Hippocampal formation (tissue), 2 donors: Measurements from ENCODE around the gene PRG3.
"Not testable (repeated sequence)": the region's sequence is repeated elsewhere in the genome, so short reads cannot be mapped to it uniquely, and the experiment has no call there.

ENCODE experiments used
- DNase-seq, 2 donors: peaks; one replicate each; lab custom pipeline; 2025; lab: John Stamatoyannopoulos, UW

PRG3 gene

DNA sequence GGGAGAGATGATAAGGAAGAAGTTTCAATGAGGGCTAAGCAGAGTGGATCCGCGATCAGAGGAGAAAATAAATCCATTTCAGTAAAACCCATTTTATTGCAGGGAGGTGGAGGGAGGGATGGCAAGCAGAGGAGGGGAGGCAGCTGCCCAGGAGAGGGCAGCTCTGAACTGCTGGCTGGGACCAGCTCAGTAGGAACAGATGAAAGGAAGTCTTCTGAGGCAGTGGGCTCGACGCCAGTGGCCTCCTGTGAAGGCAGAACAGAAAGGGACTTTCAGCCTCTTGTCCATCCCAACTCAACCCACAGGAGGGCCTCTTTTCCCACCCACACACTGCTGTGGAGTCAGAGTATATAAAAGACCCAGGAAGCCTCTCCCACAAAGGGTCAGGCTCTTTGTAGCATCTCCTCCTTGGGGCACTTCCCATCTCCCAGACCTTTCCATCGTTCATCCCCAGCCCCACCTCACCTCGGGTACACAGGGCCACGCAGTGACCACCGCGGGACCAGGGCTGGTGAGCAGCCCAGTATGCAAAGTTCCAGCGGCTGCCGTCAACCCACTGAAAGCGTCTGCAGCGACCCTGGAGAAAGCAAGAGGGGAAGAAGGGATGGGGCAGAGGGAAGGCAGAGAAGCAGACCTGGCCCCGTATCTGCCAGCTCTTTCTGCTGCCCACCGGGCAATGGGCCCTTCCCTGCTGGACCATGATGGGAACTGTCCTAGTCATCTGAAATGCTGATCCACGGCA, 6.5 kb upstream of the PRG3 start:
- DNase-seq: no peak

- DNase-seq: no peak
Observed at GRCh38 chr11:57386178-57386940, 5.4 kb upstream of the PRG3 start.

- no peak for DNase-seq
Observed at GRCh38 chr11:57379732-57380131, 1.2 kb downstream of the PRG3 start.

- no peak for DNase-seq
Observed at GRCh38 chr11:57378186-57378585, 2.8 kb downstream of the PRG3 start.

- no peak for DNase-seq
Observed at GRCh38 chr11:57377107-57377506, 3.8 kb downstream of the PRG3 start.

DNA sequence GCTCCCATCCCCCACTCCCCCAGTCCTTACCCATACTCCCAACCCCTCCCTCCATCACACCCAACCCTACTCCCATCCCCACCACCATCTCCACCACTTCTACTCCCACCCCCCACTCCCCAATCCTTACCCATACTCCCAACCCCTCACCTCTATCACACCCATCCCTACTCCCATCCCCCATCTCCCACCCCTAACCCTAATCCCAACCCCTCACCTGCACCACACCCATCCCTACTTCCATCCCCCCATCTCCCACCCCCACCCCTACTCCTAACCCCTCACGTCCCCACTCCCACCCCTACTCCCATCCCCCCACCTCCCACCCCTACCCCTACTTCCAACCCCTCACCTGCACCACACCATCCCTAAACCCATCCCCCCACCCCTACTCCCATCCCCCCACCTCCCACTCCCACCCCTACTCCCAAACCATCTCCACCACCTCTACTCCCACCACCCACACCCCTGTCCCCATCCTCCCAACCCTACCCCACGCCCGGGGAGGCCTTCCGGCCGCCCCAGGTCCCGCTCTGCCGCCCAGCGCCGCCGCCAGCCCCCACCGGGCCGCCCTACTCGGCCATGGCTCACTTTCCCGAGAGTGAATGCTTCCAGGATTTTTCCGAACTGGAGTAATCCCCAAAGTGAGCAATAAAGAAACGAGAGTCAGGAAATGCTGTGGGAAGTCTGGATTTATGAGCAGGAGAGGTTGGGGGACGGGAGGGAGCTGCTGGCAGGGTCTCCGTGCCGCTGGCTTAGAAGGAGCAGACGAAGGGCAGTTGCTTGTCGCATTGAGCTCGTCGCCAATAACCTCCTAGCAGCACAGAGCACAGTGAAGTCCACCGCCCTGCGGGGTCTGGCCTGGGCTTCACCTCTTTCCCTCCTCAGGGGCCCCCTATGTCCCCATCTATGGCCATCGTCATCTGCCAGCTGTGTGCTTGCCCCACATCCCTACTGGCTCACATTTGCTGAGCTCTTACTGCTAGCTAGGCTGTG, 4.6 kb downstream of the PRG3 start:
- no peak for DNase-seq

DNA sequence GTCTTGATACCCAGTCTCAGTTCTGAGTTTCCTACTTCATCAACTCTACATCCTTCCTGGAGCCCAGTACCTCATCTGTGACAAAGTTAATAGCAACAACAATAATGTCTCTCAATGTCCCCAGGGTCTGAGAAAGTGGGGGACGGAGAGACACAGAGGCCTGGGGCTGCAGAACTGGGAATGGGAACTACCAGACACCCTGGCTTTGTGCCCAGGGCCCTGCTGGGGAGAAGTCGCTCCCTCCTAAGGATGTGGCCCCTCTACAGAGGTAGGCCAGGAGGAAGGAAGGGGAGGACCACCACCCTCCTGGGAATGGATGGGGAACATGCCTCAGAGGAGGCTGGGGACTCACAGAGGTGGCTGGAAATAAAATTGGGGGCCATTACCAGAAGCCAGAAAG, 5.5 kb downstream of the PRG3 start:
- DNase-seq: no peak

DNA sequence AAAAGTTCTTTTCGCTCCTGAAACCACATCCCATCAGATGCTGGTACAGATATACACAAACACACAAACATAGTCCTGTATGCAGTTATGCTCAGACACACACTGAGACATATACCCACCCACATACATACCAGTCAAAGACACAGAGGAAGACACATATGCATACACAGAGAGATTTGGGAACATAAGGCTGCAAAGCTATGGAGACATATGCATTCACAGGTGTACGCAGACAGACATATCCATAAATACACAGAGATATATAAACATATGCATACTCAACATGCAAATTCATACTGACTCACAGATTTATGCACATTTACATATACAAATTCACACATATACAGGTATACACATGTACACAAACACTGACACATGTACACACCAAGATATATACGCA, 6.0 kb downstream of the PRG3 start:
- DNase-seq: no peak

DNA sequence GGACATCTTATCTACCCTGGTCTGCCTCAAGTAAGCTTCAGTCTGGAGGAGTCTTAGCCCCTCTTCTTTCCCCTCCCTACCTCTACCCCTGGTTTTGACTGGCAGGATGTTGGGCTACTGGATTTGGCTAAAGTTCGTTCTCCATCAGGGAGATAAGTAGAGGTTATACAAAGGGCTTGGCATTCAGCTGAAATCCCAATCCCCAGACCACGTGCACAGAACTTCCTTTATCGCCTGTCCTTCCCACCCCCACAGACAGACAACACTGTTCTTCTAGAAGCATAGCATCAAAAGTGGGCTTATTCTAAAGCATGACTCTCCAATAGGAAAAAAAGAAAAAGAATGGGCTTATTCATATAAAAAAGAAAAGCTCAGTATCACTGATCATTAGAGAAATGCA, 7.8 kb downstream of the PRG3 start:
- DNase-seq: no peak

- no peak for DNase-seq
Observed at GRCh38 chr11:57370941-57371340, 10.0 kb downstream of the PRG3 start.

- no peak for DNase-seq
Observed at GRCh38 chr11:57370251-57370650, 10.7 kb downstream of the PRG3 start.

DNA sequence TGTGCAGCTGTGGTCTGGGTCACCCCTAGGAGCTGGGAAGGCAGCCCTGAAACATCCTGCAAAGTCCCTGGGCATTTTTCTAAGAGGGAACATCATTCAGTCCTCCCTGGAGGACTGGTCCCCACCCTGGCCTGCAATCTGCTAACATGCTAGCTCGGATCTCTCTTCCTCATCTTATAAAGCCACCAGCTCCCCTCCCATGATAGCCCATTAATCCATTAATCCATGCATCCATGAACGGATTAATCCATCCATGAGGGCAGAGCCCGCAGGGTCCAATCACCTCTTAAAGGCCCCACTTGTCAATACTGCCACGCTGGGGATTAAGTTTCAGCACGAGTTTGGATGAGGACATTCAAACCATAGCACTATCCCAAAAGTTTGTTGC, 12.1 kb downstream of the PRG3 start:
- DNase-seq: no peak

GRCh38 chr11:57368106-57368844, 12.7 kb downstream of the PRG3 start:
- no peak for DNase-seq

GRCh38 chr11:57364851-57365660, 15.9 kb downstream of the PRG3 start:
- no peak for DNase-seq

DNA sequence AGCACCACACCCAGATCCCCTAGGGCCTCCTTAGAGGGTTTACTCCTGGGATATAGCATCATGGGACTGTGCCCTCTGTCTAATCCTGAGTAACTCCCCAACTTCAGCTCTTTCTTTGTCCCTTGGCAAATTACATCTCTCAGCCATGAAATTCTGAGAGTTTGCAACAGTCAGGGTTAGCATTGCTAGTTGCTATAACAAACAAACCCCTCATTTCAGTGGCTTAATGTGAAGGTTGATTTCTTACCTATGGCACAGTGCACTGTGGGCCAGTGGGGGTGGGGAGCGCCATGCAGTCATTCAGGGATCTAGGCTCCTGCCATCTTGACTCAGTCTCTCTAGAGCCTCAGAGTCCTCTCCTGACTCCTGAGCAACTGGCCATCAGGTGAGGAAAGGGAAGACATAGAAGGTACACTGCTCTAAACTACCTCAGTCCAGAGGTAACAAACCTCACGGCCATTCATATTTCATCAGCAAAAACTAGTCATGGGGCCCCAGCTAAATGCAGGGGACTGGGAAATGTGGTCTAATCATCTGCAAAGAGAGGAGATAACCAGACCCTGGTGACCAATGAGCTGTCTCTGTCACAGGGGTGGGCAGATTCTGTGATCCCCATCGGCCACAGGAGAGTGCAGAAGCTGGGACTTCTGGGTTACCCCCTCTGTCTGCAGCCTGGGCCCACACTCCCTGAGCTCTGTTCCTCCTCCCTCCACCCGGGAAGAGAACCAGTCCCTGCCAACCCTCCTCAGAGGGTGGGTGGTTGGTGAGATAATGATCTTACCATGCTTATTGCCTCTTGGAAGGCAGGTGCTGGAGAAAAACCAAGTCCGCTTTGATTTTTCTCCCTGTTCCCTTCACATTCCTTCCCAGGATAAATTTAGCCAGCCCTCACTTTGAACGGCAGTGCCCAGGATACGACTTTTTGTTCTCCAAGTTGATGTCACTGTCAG, 17.5 kb downstream of the PRG3 start:
- no peak for DNase-seq

- DNase-seq: no peak
Observed at GRCh38 chr11:57361926-57362325, 19.0 kb downstream of the PRG3 start.

GRCh38 chr11:57361420-57361819, 19.5 kb downstream of the PRG3 start:
- not testable (repeated sequence) for DNase-seq

DNA sequence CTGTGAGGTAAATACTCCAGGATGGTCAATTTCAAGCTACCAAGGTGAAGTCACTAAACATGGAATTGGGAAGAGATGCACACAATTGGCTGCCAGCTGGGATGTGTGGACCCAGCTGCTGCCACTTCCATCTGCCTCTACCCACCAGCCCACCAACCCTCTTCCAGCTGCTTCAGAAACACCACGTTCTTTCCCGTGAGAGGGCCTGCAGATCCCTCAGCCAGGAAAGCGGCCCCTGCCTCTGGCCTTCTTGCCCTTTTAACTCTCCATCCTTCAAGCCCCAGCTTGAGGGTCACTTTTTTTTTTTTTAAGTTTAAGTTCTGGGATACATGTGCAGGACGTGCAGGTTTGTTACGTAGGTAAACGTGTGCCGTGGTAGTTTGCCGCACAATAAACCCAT, 20.0 kb downstream of the PRG3 start:
- DNase-seq: no peak

GRCh38 chr11:57359896-57360690, 20.9 kb downstream of the PRG3 start:
- DNase-seq: no peak
